Liver (tissue), 9 donors: ENCODE measurements around the gene RB1. TPM values are rescaled to one million over a fixed set of nuclear protein-coding genes. Genes with fewer than 3 reads are reported as not detected.

Source experiments
- DNase-seq: peaks from one replicate; pipeline ENCODE4 v3.0.0-alpha.2; 2017; ENCODE audit warnings: low spot score
- H3K27ac ChIP-seq, 2 donors: one replicate each; pipeline ENCODE4 v1.7.0; 2013; ENCODE audit warnings: inconsistent platforms in 2 of 2, low read length in 2 of 2, control low read depth in 1 of 2, low read depth in 1 of 2, mild to moderate bottlenecking in 1 of 2
- H3K27me3 ChIP-seq, 4 donors: one replicate each; pipeline versions ENCODE4 v1.6.1 to v1.7.0; 2013; ENCODE audit warnings: low read length in 3 of 4, inconsistent platforms in 1 of 4, mild to moderate bottlenecking in 1 of 4, moderate library complexity in 1 of 4; ENCODE audit not compliant: control insufficient read depth in 4 of 4, insufficient read depth in 4 of 4
- H3K36me3 ChIP-seq, 4 donors: one replicate each; pipeline versions ENCODE4 v1.6.1 to v1.7.0; 2013; ENCODE audit warnings: low read length in 3 of 4, mild to moderate bottlenecking in 3 of 4, low read depth in 1 of 4, moderate library complexity in 1 of 4; ENCODE audit not compliant: control insufficient read depth in 4 of 4, insufficient read depth in 3 of 4
- H3K4me1 ChIP-seq, 4 donors: one replicate each; pipeline versions ENCODE4 v1.6.1 to v1.7.0; 2013; ENCODE audit warnings: low read length in 3 of 4, mild to moderate bottlenecking in 3 of 4, moderate library complexity in 1 of 4; ENCODE audit not compliant: control insufficient read depth in 4 of 4, insufficient read depth in 4 of 4
- H3K4me3 ChIP-seq, 3 donors: one replicate each; pipeline versions ENCODE4 v1.6.1 to v1.7.0; 2013; ENCODE audit warnings: low read length in 3 of 3, control low read depth in 1 of 3, low read depth in 1 of 3, mild to moderate bottlenecking in 1 of 3
- H3K9ac ChIP-seq, 2 donors: one replicate each; pipeline ENCODE4 v1.7.0; 2013; ENCODE audit warnings: low read length in 2 of 2, mild to moderate bottlenecking in 2 of 2, moderate library complexity in 2 of 2, control low read depth in 1 of 2, low read depth in 1 of 2
- H3K9me3 ChIP-seq, 4 donors: one replicate each; pipeline versions ENCODE4 v1.6.1 to v1.7.0; 2013; ENCODE audit warnings: low read length in 3 of 4; ENCODE audit not compliant: control insufficient read depth in 4 of 4
- ATF3 ChIP-seq: IDR thresholded peaks from 2 replicates; pipeline ENCODE4 v1.6.1; 2016; ENCODE audit warnings: antibody characterized with exemption
- EGR1 ChIP-seq, 2 donors: IDR thresholded peaks; 2 replicates each; pipeline ENCODE4 v1.6.1; 2016 to 2018; ENCODE audit warnings: antibody characterized with exemption in 2 of 2, low read depth in 2 of 2
- FOXA1 ChIP-seq: IDR thresholded peaks from 2 replicates; pipeline ENCODE4 v1.6.1; 2016; ENCODE audit warnings: antibody characterized with exemption
- FOXA2 ChIP-seq: IDR thresholded peaks from 2 replicates; pipeline ENCODE4 v1.6.1; 2016; ENCODE audit warnings: antibody characterized with exemption
- GABPA ChIP-seq, 2 donors: IDR thresholded peaks in 1 of 2; conservative IDR thresholded peaks in 1 of 2; 2 replicates each; pipeline ENCODE4 v1.6.1; 2016; ENCODE audit warnings: antibody characterized with exemption in 2 of 2, mild to moderate bottlenecking in 1 of 2, moderate library complexity in 1 of 2
- HNF4G ChIP-seq: IDR thresholded peaks from 2 replicates; pipeline ENCODE4 v1.6.1; 2016; ENCODE audit warnings: antibody characterized with exemption
- MAX ChIP-seq: IDR thresholded peaks from 2 replicates; pipeline ENCODE4 v1.6.1; 2016; ENCODE audit warnings: antibody characterized with exemption
- NR2F2 ChIP-seq: IDR thresholded peaks from 2 replicates; pipeline ENCODE4 v1.6.1; 2016; ENCODE audit warnings: antibody characterized with exemption
- RAD21 ChIP-seq, 2 donors: IDR thresholded peaks; 2 replicates each; pipeline ENCODE4 v1.6.1; 2016; ENCODE audit warnings: antibody characterized with exemption in 2 of 2, mild to moderate bottlenecking in 2 of 2
- REST ChIP-seq: IDR thresholded peaks from 2 replicates; pipeline ENCODE4 v1.6.1; 2016; ENCODE audit warnings: antibody characterized with exemption, mild to moderate bottlenecking
- RXRA ChIP-seq, 2 donors: IDR thresholded peaks; 2 replicates each; pipeline ENCODE4 v1.6.1; 2017 to 2018; ENCODE audit warnings: antibody characterized with exemption in 2 of 2, mild to moderate bottlenecking in 1 of 2
- SP1 ChIP-seq: IDR thresholded peaks from 2 replicates; pipeline ENCODE4 v1.6.1; 2018; ENCODE audit warnings: antibody characterized with exemption, mild to moderate bottlenecking
- TAF1 ChIP-seq: conservative IDR thresholded peaks from 2 replicates; pipeline ENCODE4 v1.6.1; 2016; ENCODE audit warnings: antibody characterized with exemption, mild to moderate bottlenecking
- YY1 ChIP-seq: IDR thresholded peaks from 2 replicates; pipeline ENCODE4 v1.6.1; 2016; ENCODE audit warnings: antibody characterized with exemption, mild to moderate bottlenecking
- ZBTB33 ChIP-seq: IDR thresholded peaks from 2 replicates; pipeline ENCODE4 v1.6.1; 2016; ENCODE audit warnings: antibody characterized with exemption
- WGBS: extraction: QIAGEN DNeasy Blood & Tissue Kit; methylation state at CpG from one replicate; pipeline ENCODE4 v1.1.7; 2013; 5-methylcytosine and 5-hydroxymethylcytosine counted together
- polyA plus RNA-seq, 2 donors: library from polyadenylated mRNA; stranded (reverse) in 1 of 2; unstranded in 1 of 2; fragments of 200-250 nt in 1 of 2; fragments of >200 nt in 1 of 2; fragmentation: Nextera tagmentation in 1 of 2; extraction: Ambion mirVana in 1 of 2; gene quantifications; one replicate each; pipeline versions ENCODE4 v1.2.1 to v1.2.3, GENCODE V29; 2013 to 2015
- total RNA-seq, 2 donors: library from RNA; depleted of rRNA; stranded (reverse); fragments of >200 nt; gene quantifications; one replicate each; pipeline ENCODE4 v1.2.3, GENCODE V29; 2014
- donor health status: healthy.
- donor health status: healthy.
- donor health status: healthy.
- donor health status: healthy.
- donor health status: healthy.

The RB1 gene
- total and polyA plus RNA-seq, 4 donors: 6.6 to 30.6 (median 8.9) TPM

GRCh38 chr13:48492096-48492440, 188.5 kb downstream of the RB1 start (continued):
- TF ChIP-seq RXRA (IDR thresholded peaks at IDR 0.05): no peak
- no peak for TF ChIP-seq FOXA1
- no peak for TF ChIP-seq YY1
- TF ChIP-seq RAD21 (IDR thresholded peaks at IDR 0.05): no peak

GRCh38 chr13:48492470-48493065, 189.0 kb downstream of the RB1 start:
- Histone ChIP-seq H3K4me1 (peaks cover 4 to 11% (median 9%) of the 10 kb centered on the region in 4 donors), H3K9me3 (no peaks in the 10 kb centered on the region), H3K27me3 (no peaks in the 10 kb centered on the region), H3K27ac (peak overlapping the region; percentile 12 to 77), H3K9ac (peak overlapping the region in 1 of 2 donors; percentile 57), H3K36me3 (no peaks in the 10 kb centered on the region), H3K4me3 (no peak overlapping the region)
- peak; percentile 43 for DNase-seq
- 67% methylated on average over 16 of the region's 16 CpGs for WGBS
- TF ChIP-seq FOXA1: no peak
- TF ChIP-seq GABPA (IDR thresholded peaks at IDR 0.05 in 1 of 2, conservative IDR thresholded peaks at IDR 0.05 in 1 of 2): peak in 1 of 2 donors; percentile 34
- TF ChIP-seq EGR1 (IDR thresholded peaks at IDR 0.05; ENCODE audit: low read depth in 2 of 2): peak; percentile 50 to 53
- TF ChIP-seq RXRA (IDR thresholded peaks at IDR 0.05): peak in 1 of 2 donors; percentile 28
- no peak for TF ChIP-seq ATF3
- TF ChIP-seq RAD21 (IDR thresholded peaks at IDR 0.05): peak; percentile 44 to 58
- peak; percentile 89 for TF ChIP-seq MAX
- no peak for TF ChIP-seq SP1
- TF ChIP-seq TAF1: no peak
- no peak for TF ChIP-seq ZBTB33
- peak; percentile 81 for TF ChIP-seq NR2F2
- TF ChIP-seq YY1: peak; percentile 32
- TF ChIP-seq REST: no peak
- TF ChIP-seq HNF4G: no peak
- no peak for TF ChIP-seq FOXA2
